Measurements from ENCODE around the gene MKNK1.

Gene MKNK1

DNA sequence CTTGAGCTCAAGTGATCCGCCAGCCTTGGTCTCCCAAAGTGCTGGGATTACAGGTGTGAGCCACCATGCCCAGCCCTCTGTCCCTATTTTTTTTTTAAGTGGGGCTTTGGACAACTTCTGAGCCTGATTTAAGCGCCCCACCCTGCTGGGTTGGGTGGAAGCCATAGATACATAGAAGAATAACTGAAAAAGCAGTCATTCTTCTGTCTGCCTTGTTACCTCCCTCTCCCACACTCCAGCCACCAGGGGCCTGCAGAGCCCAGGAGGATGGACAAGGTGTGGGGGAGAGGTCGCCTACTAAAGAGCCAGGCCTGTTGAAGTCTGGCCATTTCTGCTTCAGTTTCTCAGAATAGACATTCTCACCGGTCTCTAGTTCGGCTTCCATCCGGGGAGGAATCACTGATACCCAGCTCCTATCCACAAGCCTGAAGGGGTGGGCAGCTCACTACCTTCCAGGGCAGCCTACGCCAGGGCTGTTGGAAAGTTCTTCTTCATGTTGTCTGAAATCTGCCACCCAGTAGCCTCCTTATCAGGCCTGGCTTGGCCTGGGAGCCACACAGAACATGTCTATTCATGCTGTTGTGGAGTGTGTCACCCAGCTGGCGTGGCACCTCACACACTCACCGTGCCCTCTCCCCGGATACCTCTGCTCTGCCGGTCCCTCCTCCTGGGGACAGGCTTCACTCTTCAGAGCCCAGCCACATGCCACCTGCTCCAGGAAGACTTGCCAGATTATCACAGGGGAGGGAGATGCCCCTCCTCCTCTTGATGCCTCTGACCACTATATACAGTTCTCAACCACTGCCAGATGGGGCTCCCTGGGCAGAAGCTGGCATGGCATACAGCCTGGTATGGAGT, 80.3 kb downstream of the MKNK1 start:
- no peaks in the 10 kb centered on the region for H3K36me3 ChIP-seq (ENCODE audit: control insufficient read depth in 1 of 2, insufficient read depth in 2 of 2, low read length in 2 of 2)
- peaks cover 4 to 8% of the 10 kb centered on the region in 2 donors for H3K27me3 ChIP-seq (ENCODE audit: control insufficient read depth in 1 of 2, insufficient read depth in 2 of 2, low read length in 2 of 2)
- H3K27ac ChIP-seq (ENCODE audit: low read depth, low read length) = no peak overlapping the region
- peaks cover 24 to 26% of the 10 kb centered on the region in 2 donors for H3K4me1 ChIP-seq (ENCODE audit: control insufficient read depth in 1 of 2, insufficient read depth in 2 of 2, low read length in 2 of 2)
- H3K9ac ChIP-seq (ENCODE audit: low read depth in 1 of 2, low read length in 2 of 2) = no peak overlapping the region
- no peak overlapping the region for H3K4me3 ChIP-seq (ENCODE audit: low read depth in 1 of 2, low read length in 2 of 2)
- no peaks in the 10 kb centered on the region for H3K9me3 ChIP-seq (ENCODE audit: control insufficient read depth in 1 of 2, low read length in 2 of 2)

DNA sequence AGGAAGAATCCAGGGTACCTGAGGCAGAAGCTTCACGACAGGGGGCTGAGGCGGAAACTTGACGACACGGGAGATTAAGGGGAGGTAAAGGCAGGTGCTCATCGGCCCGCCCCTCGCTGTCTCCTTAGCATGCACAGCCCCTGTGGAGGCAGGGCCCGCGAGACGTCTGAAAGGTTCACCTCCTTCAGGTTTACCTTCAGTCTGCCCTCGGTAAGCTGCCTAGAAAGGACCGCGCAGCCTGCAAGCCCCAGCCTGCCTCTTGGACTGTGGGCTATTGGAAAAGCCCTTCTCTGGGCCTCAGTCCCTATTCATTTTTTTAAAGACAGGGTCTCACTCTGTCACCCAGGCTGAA, 81.1 kb downstream of the MKNK1 start:
- Histone ChIP-seq H3K36me3 (ENCODE audit: control insufficient read depth in 1 of 2, insufficient read depth in 2 of 2, low read length in 2 of 2) (no peaks in the 10 kb centered on the region), H3K4me3 (ENCODE audit: low read depth in 1 of 2, low read length in 2 of 2) (no peak overlapping the region), H3K27me3 (ENCODE audit: control insufficient read depth in 1 of 2, insufficient read depth in 2 of 2, low read length in 2 of 2) (peaks cover 0 to 3% of the 10 kb centered on the region in 2 donors), H3K4me1 (ENCODE audit: control insufficient read depth in 1 of 2, insufficient read depth in 2 of 2, low read length in 2 of 2) (peaks cover 29 to 32% of the 10 kb centered on the region in 2 donors), H3K9me3 (ENCODE audit: control insufficient read depth in 1 of 2, low read length in 2 of 2) (no peaks in the 10 kb centered on the region), H3K27ac (ENCODE audit: low read depth, low read length) (no peak overlapping the region), H3K9ac (ENCODE audit: low read depth in 1 of 2, low read length in 2 of 2) (no peak overlapping the region)

DNA sequence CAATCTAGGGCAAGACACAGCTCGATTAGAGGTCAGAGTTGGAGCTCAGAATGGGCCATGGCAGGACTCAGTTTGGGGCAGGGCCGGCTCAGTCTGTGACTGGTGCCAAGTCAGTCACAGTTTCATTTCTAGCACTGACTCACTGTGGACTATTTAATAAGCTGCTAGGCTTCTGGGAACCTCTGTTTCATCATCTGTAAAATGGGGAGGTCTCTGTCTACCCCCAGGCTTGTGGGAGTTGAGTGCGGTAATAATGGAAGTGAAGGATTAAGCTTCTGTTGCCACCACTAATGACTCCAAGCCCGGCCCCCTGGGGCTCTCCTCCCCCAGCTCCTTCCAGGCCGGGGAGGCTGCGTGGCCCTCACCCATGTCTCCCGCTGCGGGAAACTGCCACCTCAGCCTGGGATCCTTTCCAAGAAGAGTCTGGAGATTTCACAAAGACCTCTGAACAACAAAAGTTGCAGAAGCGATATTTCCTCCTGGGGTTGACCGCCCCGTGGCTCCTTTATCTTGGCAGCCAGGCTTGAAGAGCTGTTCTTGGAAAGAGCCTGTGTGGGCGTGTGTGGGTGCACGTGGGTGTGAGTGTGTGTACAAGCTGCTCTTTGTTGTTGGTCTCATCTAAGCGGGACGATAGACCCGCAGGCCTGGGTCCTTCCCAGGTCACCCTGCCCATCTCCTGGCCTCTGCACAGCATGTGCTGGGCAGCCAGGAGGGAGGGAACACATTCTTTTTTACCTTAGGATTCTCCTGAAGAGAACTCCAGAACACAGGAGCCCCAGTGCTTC, 81.7 kb downstream of the MKNK1 start:
- Histone ChIP-seq H3K36me3 (ENCODE audit: control insufficient read depth in 1 of 2, insufficient read depth in 2 of 2, low read length in 2 of 2) (no peaks in the 10 kb centered on the region), H3K9ac (ENCODE audit: low read depth in 1 of 2, low read length in 2 of 2) (no peak overlapping the region), H3K4me1 (ENCODE audit: control insufficient read depth in 1 of 2, insufficient read depth in 2 of 2, low read length in 2 of 2) (peaks cover 26 to 32% of the 10 kb centered on the region in 2 donors), H3K27ac (ENCODE audit: low read depth, low read length) (no peak overlapping the region), H3K4me3 (ENCODE audit: low read depth in 1 of 2, low read length in 2 of 2) (no peak overlapping the region), H3K27me3 (ENCODE audit: control insufficient read depth in 1 of 2, insufficient read depth in 2 of 2, low read length in 2 of 2) (peaks cover 0 to 3% of the 10 kb centered on the region in 2 donors), H3K9me3 (ENCODE audit: control insufficient read depth in 1 of 2, low read length in 2 of 2) (no peaks in the 10 kb centered on the region)

DNA sequence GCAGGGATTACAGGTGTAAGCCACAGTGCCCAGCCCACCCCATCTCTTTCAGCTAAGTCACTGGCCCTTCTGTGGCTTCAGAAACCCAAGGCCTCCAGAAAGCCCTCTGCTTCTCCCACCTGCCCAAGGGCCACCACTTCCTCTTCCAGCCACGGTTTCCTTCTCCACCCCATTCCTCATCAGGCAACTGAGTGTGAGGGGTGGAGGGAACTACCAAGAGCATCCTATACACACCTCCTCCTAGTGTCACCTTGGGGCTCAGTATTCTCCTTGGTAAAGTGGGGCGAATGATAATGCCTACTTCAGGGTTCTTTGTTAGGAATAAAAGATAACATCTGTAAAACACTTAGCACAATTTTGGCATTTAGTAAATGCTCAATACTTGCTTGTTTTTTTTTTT, 82.7 kb downstream of the MKNK1 start:
- Histone ChIP-seq H3K4me3 (ENCODE audit: low read depth in 1 of 2, low read length in 2 of 2) (no peak overlapping the region), H3K9me3 (ENCODE audit: control insufficient read depth in 1 of 2, low read length in 2 of 2) (no peaks in the 10 kb centered on the region), H3K4me1 (ENCODE audit: control insufficient read depth in 1 of 2, insufficient read depth in 2 of 2, low read length in 2 of 2) (peaks cover 29 to 31% of the 10 kb centered on the region in 2 donors), H3K27ac (ENCODE audit: low read depth, low read length) (no peak overlapping the region), H3K36me3 (ENCODE audit: control insufficient read depth in 1 of 2, insufficient read depth in 2 of 2, low read length in 2 of 2) (no peaks in the 10 kb centered on the region), H3K9ac (ENCODE audit: low read depth in 1 of 2, low read length in 2 of 2) (no peak overlapping the region), H3K27me3 (ENCODE audit: control insufficient read depth in 1 of 2, insufficient read depth in 2 of 2, low read length in 2 of 2) (peaks cover 0 to 3% of the 10 kb centered on the region in 2 donors)

DNA sequence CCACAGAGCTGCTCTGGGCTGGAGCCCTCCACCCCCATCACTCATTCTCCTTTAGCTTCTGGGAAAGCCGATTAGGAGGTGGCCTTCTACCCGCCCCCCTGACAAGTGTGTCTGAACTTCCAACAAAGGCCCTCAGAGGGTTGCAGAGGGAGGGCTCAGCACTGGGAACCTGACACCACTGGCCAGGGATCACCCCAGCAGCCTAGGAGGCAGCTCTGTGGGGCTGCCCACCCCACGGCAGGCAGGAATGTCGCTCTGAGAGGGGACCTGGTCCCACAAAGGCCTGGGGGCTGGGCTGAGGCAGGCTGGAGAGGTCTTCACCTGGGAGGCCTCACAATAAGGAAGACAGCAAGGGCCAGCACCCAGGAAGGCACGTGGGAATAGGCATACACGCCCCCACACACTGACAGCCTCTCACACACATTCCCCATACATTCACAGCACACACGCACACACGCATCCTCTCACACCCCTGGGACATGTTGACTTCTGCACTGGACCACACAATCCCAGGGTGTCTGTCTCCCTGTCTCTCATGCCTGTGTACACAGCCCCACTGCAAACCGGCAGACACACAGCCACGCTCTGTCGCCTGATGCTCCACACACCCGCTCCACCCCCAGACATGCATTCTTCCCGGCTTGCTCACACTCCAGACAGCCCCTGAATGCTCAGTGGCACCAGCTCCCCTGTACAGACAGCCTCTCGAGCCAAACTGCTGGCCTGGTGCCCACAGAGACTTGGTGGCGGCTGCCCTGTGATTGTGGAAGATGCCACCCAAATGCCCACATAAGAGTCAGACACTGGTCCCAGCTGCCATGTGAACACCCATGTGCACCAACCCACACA, 83.8 kb downstream of the MKNK1 start:
- peaks cover 29 to 37% of the 10 kb centered on the region in 2 donors for H3K4me1 ChIP-seq (ENCODE audit: control insufficient read depth in 1 of 2, insufficient read depth in 2 of 2, low read length in 2 of 2)
- peaks cover 0 to 3% of the 10 kb centered on the region in 2 donors for H3K27me3 ChIP-seq (ENCODE audit: control insufficient read depth in 1 of 2, insufficient read depth in 2 of 2, low read length in 2 of 2)
- no peak overlapping the region for H3K9ac ChIP-seq (ENCODE audit: low read depth in 1 of 2, low read length in 2 of 2)
- H3K27ac ChIP-seq (ENCODE audit: low read depth, low read length) = no peak overlapping the region
- no peak overlapping the region for H3K4me3 ChIP-seq (ENCODE audit: low read depth in 1 of 2, low read length in 2 of 2)
- no peaks in the 10 kb centered on the region for H3K36me3 ChIP-seq (ENCODE audit: control insufficient read depth in 1 of 2, insufficient read depth in 2 of 2, low read length in 2 of 2)
- no peaks in the 10 kb centered on the region for H3K9me3 ChIP-seq (ENCODE audit: control insufficient read depth in 1 of 2, low read length in 2 of 2)

DNA sequence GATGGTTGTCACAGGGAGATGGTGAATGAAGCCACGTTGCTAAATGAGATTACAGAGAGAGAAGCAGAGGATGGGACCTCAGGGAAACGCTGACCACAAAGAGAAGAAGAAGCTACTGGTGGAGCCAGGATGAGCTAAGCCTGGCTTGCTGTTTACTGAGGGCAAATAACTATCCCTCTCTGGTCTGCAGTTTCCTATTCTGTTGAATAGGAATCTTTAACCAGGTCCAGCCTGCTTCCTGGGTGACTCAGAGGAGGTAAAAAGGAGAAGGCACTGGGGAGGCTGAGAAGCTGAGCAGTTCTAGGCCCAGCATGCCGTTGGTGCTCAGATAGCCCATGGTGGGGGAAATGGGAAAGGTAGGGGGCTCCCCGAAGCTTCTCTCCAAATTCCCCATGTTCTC, 84.9 kb downstream of the MKNK1 start:
- H3K27me3 ChIP-seq (ENCODE audit: control insufficient read depth in 1 of 2, insufficient read depth in 2 of 2, low read length in 2 of 2) = peaks cover 0 to 3% of the 10 kb centered on the region in 2 donors
- no peaks in the 10 kb centered on the region for H3K9me3 ChIP-seq (ENCODE audit: control insufficient read depth in 1 of 2, low read length in 2 of 2)
- no peak overlapping the region for H3K9ac ChIP-seq (ENCODE audit: low read depth in 1 of 2, low read length in 2 of 2)
- H3K4me1 ChIP-seq (ENCODE audit: control insufficient read depth in 1 of 2, insufficient read depth in 2 of 2, low read length in 2 of 2) = peaks cover 29 to 37% of the 10 kb centered on the region in 2 donors
- H3K4me3 ChIP-seq (ENCODE audit: low read depth in 1 of 2, low read length in 2 of 2) = no peak overlapping the region
- H3K36me3 ChIP-seq (ENCODE audit: control insufficient read depth in 1 of 2, insufficient read depth in 2 of 2, low read length in 2 of 2) = no peaks in the 10 kb centered on the region
- H3K27ac ChIP-seq (ENCODE audit: low read depth, low read length) = no peak overlapping the region

DNA sequence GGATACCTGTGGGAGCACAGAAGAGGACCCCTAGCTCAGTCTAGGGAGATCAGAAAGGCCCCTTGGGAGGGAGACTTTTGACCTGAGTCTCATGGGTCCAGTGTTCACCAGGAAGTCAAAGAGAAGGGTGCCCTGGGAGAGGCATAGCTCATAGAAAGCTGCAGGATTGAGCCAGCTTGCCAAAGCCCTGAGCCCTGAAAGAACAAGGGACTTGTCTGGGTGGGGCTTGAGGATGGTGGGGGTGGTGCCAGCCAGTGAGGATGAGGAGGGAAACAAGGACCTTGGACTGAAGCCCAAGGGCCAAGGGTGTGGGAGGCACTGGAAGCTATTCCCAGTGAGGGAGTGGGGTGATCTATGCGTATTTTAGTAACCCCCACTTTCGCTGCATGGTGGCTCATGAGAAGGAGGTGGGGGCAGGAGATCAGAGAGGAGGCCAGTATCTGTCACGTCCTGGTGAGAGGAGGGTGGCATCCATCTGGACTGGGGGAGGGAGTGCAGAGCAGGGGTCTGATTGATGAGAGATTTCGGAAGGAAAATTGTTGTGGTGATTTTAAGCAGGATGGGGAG, 86.1 kb downstream of the MKNK1 start:
- H3K36me3 ChIP-seq (ENCODE audit: control insufficient read depth in 1 of 2, insufficient read depth in 2 of 2, low read length in 2 of 2) = no peaks in the 10 kb centered on the region
- H3K4me3 ChIP-seq (ENCODE audit: low read depth in 1 of 2, low read length in 2 of 2) = no peak overlapping the region
- no peaks in the 10 kb centered on the region for H3K9me3 ChIP-seq (ENCODE audit: control insufficient read depth in 1 of 2, low read length in 2 of 2)
- peaks cover 0 to 3% of the 10 kb centered on the region in 2 donors for H3K27me3 ChIP-seq (ENCODE audit: control insufficient read depth in 1 of 2, insufficient read depth in 2 of 2, low read length in 2 of 2)
- H3K9ac ChIP-seq (ENCODE audit: low read depth in 1 of 2, low read length in 2 of 2) = peak overlapping the region in 1 of 2 donors; percentile 18
- peaks cover 29 to 37% of the 10 kb centered on the region in 2 donors for H3K4me1 ChIP-seq (ENCODE audit: control insufficient read depth in 1 of 2, insufficient read depth in 2 of 2, low read length in 2 of 2)
- H3K27ac ChIP-seq (ENCODE audit: low read depth, low read length) = no peak overlapping the region

DNA sequence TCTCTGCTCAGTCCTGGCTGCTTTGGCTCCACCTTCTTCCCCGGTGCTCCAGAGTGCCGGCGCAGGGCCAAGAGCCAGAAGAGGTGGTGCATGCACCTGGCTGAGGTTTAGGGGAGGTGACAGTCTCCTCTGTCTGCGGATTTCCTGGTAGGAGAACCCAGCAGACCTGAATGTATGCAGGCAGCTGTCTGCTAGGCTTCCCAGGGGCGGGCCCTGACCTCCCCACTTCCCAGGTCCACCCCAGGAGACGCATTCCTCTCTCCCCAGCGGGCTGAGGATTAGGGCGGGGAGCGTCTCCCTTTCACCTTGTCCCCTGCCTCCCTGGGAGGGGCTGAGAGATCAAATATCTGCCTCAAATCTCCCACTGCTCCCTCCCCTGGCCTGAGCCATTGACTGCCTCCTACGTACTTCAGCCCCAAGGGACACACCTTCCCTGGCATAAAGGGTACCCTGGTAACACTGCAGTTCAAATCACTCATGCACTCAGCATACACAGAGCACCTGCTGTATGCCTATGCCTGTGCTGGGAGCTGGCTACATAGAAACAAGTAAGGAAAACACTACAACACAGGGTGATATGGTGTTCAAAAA, 87.0 kb downstream of the MKNK1 start:
- H3K4me1 ChIP-seq (ENCODE audit: control insufficient read depth in 1 of 2, insufficient read depth in 2 of 2, low read length in 2 of 2) = peaks cover 20 to 28% of the 10 kb centered on the region in 2 donors
- H3K9ac ChIP-seq (ENCODE audit: low read depth in 1 of 2, low read length in 2 of 2) = no peak overlapping the region
- H3K4me3 ChIP-seq (ENCODE audit: low read depth in 1 of 2, low read length in 2 of 2) = peak overlapping the region in 1 of 2 donors; percentile 27
- no peaks in the 10 kb centered on the region for H3K9me3 ChIP-seq (ENCODE audit: control insufficient read depth in 1 of 2, low read length in 2 of 2)
- H3K36me3 ChIP-seq (ENCODE audit: control insufficient read depth in 1 of 2, insufficient read depth in 2 of 2, low read length in 2 of 2) = no peaks in the 10 kb centered on the region
- peaks cover 0 to 3% of the 10 kb centered on the region in 2 donors for H3K27me3 ChIP-seq (ENCODE audit: control insufficient read depth in 1 of 2, insufficient read depth in 2 of 2, low read length in 2 of 2)
- peak overlapping the region; percentile 66 for H3K27ac ChIP-seq (ENCODE audit: low read depth, low read length)

DNA sequence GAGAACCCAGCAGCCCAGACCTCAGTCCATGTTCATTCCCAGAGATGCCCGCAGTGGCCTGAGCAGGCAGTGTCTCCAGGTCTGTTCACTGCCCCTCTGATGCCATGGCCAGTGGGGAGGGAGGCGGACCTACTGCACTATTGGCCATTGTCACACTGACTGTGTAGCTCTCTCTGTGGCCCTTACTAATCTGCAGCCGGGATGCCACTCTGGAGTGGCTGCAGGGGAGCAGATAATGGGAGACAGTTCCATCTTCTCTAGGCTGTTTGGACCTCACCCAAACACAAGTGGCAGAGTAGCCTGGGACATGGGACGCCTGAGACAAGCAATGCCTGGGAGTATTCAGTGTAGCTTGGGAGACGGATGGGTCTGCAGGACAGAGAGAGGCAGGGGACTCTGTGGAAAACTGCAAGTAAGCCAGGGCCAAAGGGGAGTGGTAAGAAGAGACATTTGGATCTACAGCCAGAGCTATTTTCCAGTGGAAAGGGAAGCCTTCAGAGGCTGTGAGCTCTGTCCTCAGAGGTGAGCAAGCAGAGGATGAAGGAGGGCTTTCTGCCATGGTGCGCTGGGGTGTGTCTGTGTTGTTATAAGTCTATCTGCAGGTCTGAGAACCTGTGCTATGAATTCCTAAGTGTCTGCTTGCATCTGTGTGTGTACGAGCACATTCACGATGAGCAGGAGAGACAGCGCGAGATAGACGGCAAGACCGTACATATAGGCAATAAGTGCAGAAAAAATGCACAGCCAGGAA, 87.7 kb downstream of the MKNK1 start:
- Histone ChIP-seq H3K4me1 (ENCODE audit: control insufficient read depth in 1 of 2, insufficient read depth in 2 of 2, low read length in 2 of 2) (peaks cover 17 to 25% of the 10 kb centered on the region in 2 donors), H3K27me3 (ENCODE audit: control insufficient read depth in 1 of 2, insufficient read depth in 2 of 2, low read length in 2 of 2) (peaks cover 0 to 3% of the 10 kb centered on the region in 2 donors), H3K36me3 (ENCODE audit: control insufficient read depth in 1 of 2, insufficient read depth in 2 of 2, low read length in 2 of 2) (no peaks in the 10 kb centered on the region), H3K4me3 (ENCODE audit: low read depth in 1 of 2, low read length in 2 of 2) (peak overlapping the region in 1 of 2 donors; percentile 27), H3K9me3 (ENCODE audit: control insufficient read depth in 1 of 2, low read length in 2 of 2) (no peaks in the 10 kb centered on the region), H3K9ac (ENCODE audit: low read depth in 1 of 2, low read length in 2 of 2) (peak overlapping the region in 1 of 2 donors; percentile 47), H3K27ac (ENCODE audit: low read depth, low read length) (no peak overlapping the region)
